CD4-positive, alpha-beta T cell treated with Interleukin-21 for 1 hour (primary cell): Measurements from ENCODE around the gene ITGA5.

Source experiments
- DNase-seq: peaks from one replicate; pipeline ENCODE4 v3.0.0-alpha.2; 2020

The ITGA5 gene

DNA sequence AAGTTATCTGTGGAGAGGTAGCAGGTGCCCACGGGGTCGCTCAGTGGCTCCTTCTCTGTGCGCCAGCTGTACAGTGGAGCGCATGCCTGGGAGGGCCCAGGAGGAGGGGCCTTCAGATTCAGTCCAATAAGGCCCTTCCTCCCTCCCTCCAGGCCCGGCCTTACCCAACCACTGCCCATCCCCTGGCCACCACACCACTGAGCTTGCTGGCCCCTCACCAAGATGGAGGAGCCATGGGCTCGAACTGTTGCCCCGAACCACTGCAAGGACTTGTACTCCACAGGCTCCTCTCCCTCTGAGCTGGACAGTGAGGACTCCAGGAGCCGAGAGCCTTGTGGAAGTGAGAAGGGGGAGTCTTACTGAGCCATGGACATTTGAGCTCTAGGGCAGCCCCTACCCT is 9.8 kb downstream of the ITGA5 start:
- DNase-seq = no peak

DNA sequence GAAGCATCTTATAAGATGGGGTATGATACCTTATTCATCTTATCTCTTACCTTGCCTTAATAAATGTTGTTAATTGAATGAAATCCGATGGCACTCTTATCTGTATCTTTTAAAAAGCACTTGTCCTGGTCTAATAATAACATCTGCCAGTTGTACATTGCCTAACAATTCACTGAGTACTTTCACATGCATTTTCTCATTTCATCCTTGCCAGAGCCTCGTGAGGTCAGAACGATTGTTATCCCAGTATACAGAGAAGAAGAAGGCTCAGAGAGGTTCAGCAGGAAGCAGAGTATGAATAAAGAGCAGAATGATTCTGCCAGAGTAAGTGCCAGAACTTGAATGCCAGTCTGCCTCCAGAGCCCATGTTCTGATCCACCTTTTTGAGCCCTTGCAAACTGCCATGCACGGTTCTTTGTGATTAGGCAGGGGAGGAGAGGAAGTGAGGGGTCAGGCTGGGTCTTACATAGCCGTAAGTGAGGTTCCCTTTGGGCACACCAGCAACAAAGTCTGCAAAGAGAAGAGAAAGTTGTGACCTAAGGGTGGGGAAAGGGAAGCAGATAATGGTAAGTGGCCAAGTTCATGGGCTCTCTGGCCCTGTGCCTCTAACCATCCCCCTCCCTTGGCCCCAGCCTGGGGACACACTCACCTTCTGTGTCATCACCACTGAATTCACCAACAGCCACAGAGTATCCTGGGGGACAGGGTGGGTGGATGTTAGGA is 11.7 kb downstream of the ITGA5 start:
- DNase-seq = no peak

DNA sequence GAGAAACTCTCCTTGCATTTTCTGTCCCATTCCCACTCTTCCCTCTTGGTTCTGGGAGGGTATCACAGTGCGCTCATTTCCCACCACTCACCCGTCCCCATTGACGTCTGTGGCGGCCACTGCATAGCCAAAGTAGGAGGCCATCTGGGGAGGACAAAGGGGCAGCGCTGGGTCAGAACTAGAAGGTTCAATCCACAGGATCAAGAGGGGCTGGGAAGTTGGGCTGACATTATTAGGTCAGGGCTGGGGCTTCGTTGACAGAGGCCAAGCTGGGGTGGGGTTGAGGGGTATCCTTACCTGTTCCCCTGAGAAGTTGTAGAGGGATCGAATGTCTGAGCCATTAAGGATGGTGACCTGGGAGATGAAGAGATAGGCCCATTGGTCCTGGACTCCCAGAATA is 13.5 kb downstream of the ITGA5 start:
- no peak for DNase-seq

DNA sequence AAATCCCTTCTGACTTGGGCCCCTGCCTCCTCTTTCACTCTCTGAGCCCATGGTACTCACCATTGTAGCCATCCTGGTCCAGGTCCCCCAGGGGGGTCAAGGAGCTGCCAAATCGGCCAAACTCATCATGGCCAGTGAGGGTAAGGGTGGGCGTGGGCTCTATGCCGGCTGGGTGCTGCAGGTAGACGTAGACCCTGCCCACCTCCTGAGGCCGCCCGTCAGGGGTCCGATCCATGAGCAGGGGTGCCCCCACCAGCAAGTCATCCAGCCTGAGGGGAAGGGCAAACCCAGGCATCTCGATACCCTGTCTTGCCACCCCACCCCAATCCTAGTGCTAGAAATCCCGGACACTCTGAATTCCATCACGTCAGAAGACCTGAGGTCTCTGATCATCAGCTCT is 14.0 kb downstream of the ITGA5 start:
- DNase-seq = no peak

DNA sequence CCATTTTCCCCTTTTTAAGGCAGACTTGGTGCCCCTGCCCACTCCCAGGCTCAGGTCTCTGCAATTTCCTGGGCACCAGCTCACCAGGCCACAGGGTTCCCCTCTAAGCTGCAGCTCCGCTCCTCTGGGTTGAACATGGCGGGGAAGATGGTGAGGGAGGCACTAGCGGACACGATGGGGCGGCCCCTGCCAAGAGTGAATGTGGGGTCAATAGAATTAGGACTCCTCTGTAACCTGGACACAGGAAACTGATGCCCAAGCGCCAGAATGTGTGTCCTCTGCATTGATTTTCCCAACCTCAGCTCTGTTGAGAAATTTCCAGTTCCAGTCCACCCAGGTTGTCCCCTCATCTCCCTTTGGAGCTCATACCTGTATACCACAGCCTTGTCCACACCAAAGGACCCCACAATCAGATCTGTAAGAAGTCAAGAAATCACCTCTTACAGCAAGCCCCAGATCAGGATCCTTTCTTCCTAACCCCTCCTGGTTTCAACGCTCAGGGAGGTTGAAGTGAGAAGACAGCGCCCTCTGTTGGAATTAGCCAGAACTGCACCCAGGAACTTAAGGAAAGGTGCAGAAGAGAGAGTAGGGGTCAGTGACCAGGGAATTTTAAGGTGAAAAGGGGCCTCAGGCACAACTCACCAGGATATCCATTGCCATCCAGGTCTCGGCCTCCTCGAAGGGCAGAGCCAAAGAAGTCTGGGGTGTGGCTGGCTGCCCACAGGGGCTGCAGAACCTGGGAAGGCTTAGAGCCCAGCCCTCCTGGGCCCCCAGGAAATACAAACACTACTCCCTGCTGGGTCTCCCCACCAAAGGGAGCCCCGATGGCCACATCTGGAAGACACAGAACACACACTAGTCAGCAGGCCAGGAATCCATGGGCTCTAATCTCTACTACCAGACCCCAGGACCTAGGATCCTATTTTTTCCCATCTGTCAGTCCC is 14.7 kb downstream of the ITGA5 start:
- DNase-seq = peak; percentile 72

DNA sequence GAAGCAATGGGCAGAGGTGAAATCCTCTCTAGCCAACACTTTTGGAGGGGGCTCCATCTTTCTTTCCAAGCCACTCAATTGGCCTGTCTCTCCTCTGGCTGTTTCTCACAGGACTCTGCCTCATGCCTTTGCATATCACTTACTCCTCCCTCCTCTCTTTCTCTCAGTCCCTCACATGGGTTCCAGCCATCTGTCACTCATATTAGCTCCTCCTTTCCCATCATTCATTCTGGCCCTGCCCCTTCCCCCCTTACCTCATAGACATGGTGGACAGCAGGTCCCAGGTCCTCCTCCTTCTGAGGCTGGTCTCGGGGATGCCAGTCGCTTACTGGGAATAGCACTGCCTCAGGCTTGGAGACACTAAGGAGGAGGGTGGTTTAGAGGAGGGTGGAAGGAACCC is 17.9 kb downstream of the ITGA5 start:
- DNase-seq = no peak

DNA sequence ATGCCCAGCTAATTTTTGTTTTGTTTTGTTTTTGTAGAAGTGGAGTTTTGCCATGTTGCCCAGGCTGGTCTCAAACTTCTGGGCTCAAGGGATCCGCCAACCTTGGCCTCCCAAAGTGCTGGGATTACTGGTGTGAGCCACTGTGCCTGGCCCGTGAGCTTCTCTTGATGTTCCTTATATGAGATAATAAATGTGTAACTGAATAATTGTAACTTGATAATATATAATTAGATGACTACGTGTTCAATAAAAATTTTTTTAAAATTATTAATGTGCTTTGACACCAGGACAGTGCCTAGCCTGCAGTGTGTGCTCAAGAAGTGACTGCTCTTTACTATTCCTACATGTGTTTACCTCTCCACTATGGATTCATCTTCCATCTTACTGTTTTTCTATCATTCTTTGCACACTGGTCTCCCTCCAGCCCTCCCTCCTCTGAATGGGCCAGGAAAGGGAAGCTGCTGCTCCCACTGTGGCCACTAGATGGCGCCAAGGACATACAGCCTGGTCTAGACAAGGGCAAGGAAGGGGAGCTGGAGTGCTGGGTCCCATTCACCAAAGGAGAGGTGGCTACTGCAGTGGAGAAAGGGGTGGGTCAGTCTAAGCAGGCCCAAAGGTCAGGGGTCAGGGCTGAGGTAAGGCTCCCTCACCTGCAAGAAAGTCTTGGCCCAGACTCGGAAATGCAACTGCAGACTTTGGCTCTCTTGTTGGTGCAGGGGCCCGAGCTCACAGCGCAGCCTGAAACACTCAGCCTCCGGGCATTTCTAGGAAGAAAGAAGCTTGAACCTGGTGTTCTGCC is 19.9 kb downstream of the ITGA5 start:
- peak; percentile 89 for DNase-seq

DNA sequence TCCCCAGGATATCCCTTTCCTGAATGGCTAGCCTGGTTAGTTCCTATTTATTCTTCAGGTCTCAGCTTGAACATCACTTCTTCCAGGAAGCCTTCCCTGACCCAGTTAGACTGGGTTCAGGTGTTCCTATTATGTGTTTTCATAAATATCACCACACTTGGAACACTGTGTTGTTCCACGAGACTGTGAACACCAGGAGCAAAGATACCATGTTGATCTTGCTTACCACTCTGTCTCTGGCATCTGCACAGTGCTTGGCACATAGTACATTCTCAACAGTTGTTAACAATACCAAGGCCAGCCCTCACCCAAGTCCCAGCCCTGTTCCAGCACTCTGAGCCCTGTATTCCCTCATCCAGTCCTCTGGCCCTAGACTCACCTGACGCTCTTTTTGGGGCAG is 20.8 kb downstream of the ITGA5 start:
- no peak for DNase-seq

DNA sequence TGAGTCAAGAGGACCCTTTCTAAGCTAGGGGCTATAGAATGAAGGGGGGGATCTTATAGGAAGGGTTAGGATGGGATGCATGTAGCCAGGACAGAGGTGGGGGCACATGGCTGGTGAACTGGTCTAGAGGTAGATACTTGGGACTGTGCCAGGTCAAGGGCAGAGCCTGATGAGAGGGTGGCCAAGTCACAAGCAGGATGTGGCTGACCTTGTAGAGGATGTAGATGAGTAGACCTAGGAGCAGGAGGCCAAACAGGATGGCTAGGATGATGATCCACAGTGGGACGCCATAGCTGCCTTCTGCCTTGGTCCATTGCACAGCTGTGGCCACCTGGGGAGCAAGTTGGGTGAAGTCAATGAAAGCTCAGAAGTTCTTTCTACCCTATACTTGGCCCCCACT is 21.9 kb downstream of the ITGA5 start:
- DNase-seq = no peak

DNA sequence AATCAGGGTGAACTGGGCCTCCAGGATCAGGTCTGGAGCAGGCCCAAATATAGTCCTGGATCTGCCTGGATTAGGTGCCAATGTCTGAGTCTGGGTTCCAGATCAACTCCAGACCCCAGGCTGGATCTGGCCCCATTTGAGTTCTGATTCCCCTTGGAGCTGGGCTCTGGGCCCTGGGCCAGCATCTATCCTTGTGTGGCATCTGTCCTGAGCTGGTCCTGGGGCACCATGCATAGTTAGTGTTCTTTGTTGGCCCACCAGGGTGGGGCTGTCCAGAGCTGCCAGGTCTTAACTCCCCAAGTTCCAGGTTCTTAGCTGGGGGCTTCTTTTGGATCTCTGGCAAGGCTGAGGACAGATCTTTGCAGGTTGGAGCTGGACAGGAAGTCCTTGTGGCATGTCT is 23.5 kb downstream of the ITGA5 start:
- DNase-seq = no peak

DNA sequence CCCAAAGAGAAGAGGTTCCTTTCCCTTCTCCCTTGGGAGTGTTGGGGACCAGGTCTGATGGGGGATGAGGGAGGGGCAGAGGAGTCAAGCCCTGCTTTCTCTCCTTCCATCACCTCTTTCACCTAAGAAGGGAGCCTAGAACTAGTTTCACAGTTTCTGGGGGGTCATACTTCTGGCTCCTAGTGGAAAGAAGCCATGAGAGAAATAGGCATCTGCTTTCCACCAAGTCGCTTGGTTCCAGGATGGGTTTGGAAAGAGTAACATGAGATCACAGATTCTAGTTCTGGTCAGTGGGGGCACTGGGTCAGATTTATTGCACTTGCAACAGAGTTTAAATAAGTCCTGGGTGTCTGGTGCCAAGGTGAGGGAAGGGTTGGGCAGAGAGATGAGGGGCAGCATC is 24.1 kb downstream of the ITGA5 start:
- no peak for DNase-seq

DNA sequence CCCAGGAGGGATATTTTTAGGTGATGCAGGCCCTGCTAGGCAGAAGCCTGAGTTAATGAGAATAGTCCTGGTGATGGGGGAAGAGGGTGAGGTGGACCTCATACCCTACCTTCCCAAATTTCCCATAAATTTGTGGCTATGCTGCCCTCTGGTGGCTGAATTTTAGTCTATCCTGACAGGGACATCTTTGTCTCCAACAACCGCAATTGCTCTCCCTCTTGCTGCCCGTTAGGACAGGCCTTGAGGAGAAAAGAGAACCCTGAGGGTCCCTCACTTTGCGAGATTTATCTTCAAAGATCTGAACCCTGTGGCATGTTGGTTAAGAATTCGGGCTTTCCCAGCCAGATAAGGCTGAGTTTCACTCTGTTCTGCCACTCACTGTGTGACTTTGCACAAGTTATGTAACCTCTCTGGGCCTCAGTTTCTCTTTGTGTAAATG is 24.8 kb downstream of the ITGA5 start:
- peak; percentile 52 for DNase-seq

DNA sequence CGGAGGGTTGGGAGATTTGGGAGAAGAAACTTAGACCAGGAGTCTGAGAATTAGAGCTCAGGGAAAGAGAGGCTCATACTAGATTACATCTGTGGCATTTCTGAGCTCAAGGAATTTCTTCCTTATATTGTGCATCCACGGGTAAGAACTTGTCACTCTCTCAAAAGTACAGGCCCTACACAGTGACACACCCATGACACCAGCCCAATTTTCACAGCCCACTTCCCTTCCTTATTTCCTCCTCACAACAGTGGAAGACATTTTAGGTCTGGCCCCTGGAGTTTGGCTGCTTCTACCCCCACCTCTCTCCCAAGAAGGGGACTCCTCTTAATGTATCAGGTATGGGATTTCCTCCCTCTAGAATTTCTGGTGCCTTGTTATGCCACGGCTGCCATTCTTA is 25.3 kb downstream of the ITGA5 start:
- no peak for DNase-seq

DNA sequence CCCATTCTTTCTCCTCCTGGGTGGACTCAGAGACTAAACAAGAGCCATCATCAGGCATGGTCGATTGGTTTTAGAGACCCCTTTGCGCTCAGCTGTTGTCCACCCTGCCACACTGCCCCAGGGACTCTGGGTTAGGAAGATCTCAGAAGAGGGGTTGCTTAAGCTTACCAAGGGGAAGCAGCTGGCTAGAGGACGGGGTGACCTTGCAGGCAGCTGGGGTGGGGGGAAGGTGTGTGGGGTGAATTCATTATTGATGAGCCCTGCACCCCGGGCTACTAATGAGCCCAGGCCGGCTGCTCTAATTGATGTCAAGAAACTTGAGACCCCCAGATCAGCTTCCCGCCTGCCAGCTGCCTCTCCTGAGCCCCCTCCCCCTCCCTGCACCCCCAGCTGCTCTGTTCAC is 25.9 kb downstream of the ITGA5 start:
- no peak for DNase-seq

DNA sequence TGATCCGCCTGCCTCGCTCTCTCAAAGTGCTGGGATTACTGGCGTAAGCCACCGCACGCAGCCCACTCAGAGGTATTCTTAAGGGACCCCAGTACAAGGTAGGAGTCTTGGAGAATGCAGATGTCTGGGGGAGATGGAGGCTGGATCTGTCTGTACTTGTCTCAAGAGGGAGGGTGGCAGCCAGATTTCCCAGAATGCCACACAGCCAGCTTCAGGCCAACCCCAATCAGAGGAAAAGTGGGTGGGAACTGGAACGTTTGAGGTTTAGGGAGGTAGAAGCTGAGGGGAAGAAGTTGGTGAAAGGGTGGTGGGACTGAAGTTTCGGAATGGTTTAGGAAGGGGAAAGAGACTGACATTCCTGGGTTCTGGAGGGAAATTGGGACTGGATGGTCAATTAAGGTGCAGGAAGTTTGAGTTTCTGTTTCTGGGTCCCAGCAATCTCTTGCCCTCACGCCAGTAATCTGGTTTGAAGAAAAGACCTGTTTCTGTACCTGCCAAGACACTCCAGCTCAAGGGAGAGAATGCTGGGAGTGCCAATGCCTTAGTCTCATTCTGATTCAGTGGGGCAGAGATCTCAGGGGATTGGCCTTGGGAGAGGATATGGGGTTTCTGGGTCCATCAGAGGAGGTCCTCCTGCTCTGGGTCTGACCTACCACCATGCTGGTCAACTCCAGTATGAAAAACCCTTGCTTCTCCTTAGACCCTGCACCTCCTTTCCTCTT is 26.4 kb downstream of the ITGA5 start:
- DNase-seq = no peak

DNA sequence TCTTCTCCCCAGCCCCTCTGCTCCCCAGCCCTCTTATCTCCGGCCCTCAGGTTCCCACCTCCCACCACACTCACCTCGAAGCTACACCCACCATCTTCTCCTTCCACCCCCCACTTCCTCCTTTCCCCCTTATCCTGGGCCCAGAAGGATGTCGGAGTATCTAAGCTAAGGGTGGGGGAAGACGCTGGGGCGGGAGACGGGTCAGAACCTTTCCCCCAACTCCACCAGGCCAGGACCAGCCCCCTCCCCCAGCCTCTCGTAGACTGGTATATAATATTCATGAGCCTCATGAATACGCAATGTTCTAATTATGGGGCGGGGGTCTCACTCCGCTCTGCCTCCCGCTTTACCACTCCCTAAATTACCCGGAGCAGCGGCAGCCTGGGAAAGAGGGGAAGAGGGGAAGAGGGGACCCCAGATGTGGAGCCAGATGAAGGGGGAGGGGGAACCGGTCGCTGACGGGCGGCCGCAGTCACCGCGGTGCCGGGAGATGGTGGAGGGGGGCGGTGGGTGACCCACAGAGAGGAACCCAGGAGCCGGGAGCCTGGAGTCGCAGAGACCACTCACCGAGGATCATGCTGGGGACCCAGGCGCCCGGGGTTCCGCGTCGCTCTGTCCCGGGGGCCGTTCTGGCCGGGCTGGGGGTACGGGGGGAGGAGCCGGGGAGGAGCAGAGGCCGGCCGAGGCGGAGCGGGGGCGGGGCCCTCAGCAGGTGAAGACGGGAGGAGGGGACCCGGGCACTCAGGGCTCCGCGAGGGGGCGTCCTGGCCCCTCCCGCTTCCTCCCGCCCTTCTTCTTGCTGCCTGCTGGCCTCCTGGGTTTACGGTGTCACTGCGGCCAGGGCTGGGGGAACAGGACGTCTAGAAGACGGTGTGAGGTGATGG is 28.2 kb downstream of the ITGA5 start:
- DNase-seq = peak; percentile 74

DNA sequence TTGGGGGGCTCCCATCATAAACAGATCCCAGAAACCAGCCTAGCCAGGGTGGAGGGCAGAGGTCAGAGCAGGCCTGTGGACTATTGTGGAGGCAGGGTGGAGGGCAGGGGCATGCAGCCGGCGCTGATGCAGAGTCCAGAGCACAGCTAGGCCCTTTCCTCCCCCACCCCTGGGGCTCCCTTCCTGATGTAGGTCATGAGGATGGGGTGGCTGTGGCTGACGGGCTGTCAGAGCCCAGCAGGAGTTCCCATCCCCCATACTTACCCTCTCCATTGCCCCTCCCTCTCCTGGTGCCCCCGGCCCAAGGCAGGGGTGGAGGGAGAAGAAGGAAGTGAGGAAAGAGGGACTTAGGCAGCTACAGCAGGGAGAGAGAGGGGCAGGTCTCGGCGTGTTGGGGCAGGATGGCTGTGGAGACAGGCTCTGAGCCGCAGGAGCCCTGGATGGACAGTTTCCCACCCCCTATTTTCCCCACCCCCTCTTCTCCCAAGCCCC is 28.8 kb downstream of the ITGA5 start:
- DNase-seq = no peak

DNA sequence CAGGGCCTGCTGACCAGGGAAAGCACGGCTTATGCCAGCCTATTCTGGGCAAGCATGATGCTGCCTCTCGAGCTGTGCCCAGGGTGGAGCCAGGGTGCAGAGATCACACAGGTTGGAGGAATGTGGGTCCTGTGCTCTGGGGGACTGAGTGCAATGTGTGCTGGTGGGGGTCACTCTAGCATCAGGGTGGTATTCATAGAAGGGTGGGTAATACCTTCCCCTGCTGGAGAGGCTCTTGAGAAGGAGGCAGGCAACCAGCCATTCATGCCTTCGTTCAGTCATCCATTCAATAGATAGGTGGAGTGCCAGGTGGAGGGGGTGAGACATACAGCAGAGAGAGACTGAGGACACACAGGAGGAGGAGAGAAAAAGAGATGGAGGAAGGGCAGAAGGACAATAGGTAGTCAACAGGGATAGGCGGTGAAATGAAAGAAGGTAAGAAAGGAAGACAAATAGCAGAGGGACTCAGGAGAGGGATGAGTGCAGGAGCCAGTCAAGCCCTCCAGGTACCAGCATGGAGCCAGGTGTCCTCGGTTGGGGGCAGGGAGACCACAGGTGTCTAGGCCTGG is 29.4 kb downstream of the ITGA5 start:
- no peak for DNase-seq

DNA sequence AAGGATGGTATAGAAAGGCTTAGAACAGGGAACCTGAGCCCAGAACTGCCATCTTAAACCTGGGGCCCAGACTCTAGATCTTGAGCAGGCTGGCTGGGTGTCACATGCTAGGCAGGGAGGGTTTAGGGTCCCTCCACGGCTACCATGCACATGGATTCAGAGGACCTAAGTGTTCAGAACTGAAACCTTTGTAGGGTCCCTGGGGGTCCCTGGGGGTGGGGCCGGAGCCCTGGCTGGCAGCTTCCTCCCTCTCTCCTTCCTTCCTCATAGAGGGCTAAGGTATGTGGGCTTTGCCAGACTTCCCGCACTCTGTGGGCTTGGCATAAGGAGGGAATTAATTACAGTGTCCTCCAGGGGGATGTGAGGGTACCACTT is 29.9 kb downstream of the ITGA5 start:
- no peak for DNase-seq

DNA sequence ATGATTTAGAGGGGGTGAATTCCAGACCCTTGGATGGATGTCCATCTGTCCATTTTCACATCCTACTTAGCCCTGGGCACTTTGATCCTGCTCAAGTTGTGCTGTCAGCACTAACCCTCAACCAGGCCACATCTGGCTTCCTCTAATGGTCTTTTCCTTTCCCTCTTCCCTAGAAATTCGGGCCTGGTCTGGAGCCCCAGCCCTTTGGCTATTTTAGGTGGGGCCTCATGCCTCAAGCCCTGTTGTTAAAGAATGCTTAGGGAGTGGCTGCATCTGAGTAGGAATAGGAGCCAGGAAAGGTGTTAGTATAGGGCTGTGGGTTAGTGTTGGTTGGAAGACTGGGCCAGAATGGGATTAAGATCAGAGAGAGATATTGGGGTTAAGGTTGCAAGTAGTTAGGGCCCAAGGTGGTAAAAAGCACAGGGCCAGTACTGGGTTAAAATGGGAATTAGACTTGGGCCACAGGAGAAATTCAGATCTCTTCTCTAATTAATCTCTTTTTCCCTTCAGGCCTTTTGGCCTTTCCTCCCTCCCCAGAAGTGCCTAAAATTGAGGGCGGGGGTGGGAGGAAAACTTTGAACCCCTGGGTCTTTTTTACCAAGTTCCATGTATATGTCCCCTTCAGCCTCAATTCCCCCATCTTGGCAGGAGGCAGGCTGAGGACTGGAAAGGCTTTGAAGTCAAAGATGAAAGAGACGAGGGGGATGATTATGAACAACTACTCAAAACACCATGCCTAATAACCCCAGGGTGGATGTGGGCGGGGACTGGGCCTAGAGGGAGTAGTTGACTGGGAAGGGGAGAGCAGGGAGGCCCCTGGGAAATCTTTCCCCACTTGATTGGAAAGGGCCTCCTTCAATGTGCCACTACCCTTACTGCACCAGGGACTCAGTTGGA is 30.6 kb downstream of the ITGA5 start:
- no peak for DNase-seq
